ENCODE measurements around the gene MICU1. TPM values are rescaled to one million over a fixed set of nuclear protein-coding genes. Genes with fewer than 3 reads are reported as not detected.

Gene MICU1
- total RNA-seq, 6 experiments from 2014 or later, result 54.7 to 62.7 (median 59.8) TPM

DNA sequence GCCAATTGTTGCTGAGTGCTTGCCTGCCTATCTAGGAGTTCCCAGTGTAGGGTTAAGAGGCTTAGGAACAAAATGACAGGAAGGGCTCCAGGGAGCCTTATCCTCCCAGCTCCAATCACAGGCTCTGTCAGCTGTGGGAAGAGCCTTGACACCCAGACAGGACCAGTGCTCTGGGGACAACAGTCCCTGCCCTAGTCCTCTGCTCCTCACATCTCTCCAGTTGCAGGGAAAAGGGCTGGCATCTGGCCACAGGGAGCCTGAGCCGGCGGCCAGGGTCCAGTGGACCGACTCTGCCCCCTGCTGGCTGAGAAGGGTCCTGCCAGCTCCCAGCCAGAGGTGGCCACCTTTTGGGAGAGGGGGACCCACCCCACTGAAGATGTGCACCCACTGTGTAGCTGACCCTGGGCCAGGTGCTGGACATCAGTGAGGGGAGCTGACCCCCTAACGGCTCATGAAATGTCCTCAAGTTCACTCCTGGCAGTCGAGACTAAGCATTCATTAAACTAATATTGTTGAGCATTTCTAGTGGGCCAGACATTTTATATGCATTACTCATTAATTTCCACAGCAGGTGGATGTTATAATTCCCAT lies 288.7 kb downstream of the MICU1 start:
- Mint-ChIP-seq H3K36me3 (ENCODE audit: low read depth) (peaks cover 13% of the 10 kb centered on the region), H3K27ac (no peak overlapping the region), H3K4me3 (no peak overlapping the region), H3K9me3 (no peaks in the 10 kb centered on the region), H3K27me3 (ENCODE audit: insufficient read depth) (peaks cover 2% of the 10 kb centered on the region; the same call in 1 of the 2 replicates), H3K4me1 (ENCODE audit: low read depth) (peaks cover 20% of the 10 kb centered on the region)
- TF ChIP-seq, protein P1, sequence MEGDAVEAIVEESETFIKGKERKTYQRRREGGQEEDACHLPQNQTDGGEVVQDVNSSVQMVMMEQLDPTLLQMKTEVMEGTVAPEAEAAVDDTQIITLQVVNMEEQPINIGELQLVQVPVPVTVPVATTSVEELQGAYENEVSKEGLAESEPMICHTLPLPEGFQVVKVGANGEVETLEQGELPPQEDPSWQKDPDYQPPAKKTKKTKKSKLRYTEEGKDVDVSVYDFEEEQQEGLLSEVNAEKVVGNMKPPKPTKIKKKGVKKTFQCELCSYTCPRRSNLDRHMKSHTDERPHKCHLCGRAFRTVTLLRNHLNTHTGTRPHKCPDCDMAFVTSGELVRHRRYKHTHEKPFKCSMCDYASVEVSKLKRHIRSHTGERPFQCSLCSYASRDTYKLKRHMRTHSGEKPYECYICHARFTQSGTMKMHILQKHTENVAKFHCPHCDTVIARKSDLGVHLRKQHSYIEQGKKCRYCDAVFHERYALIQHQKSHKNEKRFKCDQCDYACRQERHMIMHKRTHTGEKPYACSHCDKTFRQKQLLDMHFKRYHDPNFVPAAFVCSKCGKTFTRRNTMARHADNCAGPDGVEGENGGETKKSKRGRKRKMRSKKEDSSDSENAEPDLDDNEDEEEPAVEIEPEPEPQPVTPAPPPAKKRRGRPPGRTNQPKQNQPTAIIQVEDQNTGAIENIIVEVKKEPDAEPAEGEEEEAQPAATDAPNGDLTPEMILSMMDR (IDR thresholded peaks at IDR 0.05), result peak; percentile 99
- DNase-seq, result peak; percentile 42

DNA sequence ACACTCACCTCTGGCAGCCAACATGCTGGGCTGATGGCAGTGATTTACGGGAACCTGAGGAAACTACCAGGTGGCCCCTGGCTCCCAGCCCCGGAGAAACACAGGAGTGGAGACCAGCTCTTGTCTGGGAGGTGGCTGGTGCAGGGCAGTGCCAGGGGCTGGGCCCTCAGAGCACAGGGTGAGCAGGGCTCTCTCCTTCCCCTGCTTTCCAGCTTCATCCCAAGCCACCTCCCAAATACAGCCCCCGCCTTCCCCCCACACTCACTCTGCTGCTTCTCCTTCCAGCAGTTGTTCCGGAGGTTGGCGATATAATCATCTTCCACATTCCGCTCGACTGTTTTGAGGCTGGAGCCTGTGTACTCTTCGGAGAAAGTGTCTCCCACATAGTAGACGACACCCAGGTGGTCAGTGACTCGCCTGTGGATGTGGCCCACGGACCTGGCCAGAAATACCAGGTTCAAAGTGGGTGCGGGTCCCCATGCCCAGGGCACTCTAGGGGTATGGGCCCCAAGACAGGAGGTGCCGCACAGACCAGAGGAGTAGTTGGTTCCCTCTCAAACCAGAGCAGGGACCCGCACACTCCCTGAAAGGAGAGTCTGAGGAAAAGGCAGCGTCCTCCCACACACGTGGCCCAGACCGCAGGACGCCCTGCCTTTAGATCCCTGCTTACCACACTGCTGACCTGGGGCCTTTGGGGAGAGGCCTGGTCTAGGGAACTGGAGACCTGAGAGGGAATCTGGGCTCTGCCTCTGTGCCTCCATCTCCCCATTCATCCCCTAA lies 289.4 kb downstream of the MICU1 start:
- no peaks in the 10 kb centered on the region for H3K9me3 Mint-ChIP-seq
- peaks cover 25% of the 10 kb centered on the region for H3K4me1 Mint-ChIP-seq (ENCODE audit: low read depth)
- 0 out of 2 replicates have a peak overlapping the region, but pooled peaks have one; percentile 36 for H3K27ac Mint-ChIP-seq
- no peak overlapping the region for H3K4me3 Mint-ChIP-seq
- H3K27me3 Mint-ChIP-seq (ENCODE audit: insufficient read depth), result peaks cover 2% of the 10 kb centered on the region; the same call in 1 of the 2 replicates
- DNase-seq, result no peak
- H3K36me3 Mint-ChIP-seq (ENCODE audit: low read depth), result peaks cover 13% of the 10 kb centered on the region
- TF ChIP-seq, protein P1 (IDR thresholded peaks at IDR 0.05), result no peak

DNA sequence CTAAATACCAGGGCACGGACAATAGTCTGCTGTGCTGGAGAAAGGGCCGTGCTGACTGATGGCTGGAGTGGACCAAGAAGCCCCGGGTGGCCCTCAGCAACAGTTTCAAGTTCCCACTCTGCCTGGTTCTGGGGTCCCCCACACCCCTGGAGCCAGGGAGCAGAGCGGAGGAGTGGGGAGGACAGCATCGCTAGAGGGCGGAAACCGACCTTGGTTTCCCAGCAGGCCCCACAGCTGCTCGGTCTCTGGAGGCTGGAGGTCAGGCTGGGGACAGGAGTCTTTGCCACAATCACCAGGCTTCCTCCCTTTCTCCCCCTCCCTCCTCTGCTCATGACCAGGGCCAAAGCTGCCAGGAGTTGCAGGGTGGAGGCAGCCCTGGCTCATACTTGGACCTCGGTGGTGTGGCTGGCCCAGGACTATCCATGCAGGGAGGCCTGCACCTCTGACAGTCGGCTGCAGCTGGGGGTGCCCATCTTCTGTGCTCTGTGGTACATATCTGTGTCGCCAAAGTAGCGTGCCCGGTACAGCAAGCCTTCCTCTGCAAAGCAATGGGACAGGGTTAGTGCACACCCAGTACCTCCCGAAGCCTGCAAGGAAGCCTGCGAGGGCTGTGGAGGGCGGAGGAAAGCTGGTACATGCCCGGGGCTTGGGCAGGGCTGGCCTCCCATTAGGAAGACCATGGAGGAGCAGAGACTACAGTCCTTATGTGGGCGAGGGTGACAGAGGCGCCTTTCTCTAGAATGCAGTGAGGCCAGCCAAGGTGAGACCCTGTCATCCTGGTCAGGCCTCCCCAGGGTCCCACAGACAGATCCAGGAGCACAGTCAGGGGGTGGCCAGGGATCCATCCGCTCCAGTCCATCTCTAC lies 290.3 kb downstream of the MICU1 start:
- no peaks in the 10 kb centered on the region for H3K9me3 Mint-ChIP-seq
- H3K36me3 Mint-ChIP-seq (ENCODE audit: low read depth), result peaks cover 13% of the 10 kb centered on the region
- no peak for DNase-seq
- H3K27ac Mint-ChIP-seq, result no peak overlapping the region
- TF ChIP-seq, protein P1 (IDR thresholded peaks at IDR 0.05), result no peak
- H3K4me1 Mint-ChIP-seq (ENCODE audit: low read depth), result peaks cover 31% of the 10 kb centered on the region
- no peak overlapping the region for H3K4me3 Mint-ChIP-seq
- H3K27me3 Mint-ChIP-seq (ENCODE audit: insufficient read depth), result peaks cover 6% of the 10 kb centered on the region

DNA sequence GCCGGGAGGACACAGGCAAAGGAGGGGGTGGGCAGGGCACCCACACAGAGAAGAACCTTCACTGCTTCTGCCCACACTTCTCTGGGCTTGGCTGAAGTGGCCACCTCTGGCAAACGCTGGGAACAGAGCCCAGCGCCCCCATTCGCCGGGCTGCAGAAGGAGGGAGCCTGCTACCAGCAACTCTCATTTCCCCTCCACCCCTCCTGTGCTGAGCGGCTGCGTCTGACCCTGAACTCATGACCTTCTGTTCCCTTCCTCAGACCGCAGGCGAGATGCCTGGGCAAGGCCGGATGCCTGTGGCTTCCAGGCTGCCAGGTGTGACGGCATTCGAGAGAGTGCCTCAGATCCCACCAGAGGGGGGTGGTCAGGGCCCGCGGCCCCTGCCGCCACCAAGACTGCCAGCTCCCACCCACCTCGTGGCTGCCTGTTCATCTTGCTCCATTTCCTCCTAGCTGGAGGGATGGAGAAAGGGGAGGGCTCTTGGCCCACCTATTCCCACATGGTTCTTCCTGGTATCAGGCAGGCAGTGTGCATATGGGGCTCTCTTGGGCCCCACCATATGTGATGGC lies 291.0 kb downstream of the MICU1 start:
- TF ChIP-seq, protein P1 (IDR thresholded peaks at IDR 0.05), result peak; percentile 17; the same call in 1 of the 2 replicates
- H3K27me3 Mint-ChIP-seq (ENCODE audit: insufficient read depth), result peaks cover 6% of the 10 kb centered on the region
- no peak overlapping the region for H3K4me3 Mint-ChIP-seq
- DNase-seq, result peak; percentile 22
- H3K27ac Mint-ChIP-seq, result no peak overlapping the region
- H3K9me3 Mint-ChIP-seq, result no peaks in the 10 kb centered on the region
- peaks cover 13% of the 10 kb centered on the region for H3K36me3 Mint-ChIP-seq (ENCODE audit: low read depth)
- peaks cover 31% of the 10 kb centered on the region for H3K4me1 Mint-ChIP-seq (ENCODE audit: low read depth)

DNA sequence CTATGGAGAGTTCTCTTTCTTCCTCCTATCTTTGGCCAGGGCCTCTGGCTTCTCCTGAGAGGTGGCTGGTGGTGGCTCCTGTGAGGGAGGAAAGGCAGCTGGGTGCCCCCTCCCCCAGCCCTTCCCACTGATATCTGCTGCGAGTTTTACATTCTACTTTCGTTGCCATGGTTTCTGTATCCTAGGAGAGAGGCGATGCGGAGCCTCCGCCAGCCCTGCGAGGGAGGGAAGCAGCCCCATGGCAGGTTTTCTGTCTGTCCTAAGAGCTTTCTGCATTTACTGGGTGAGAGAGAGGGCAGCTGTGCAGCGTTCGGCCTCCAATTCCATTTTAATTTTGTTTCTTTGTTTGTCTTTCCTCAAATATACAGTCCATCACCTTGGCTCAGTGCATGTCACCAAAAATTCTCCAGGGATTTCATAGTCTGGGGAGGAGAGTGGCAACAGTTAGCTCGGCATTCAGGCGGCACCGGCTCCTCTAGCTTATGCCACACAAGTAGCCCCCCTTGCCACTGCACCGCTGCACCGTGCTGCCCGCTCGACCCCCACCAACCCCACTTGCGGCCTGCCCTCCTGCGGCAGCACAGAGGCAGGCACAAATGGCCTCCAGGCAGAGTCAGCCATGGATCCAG lies 291.6 kb downstream of the MICU1 start:
- no peaks in the 10 kb centered on the region for H3K9me3 Mint-ChIP-seq
- no peak for DNase-seq
- H3K27me3 Mint-ChIP-seq (ENCODE audit: insufficient read depth), result peaks cover 8% of the 10 kb centered on the region
- peaks cover 13% of the 10 kb centered on the region for H3K36me3 Mint-ChIP-seq (ENCODE audit: low read depth)
- H3K27ac Mint-ChIP-seq, result no peak overlapping the region
- H3K4me3 Mint-ChIP-seq, result no peak overlapping the region
- TF ChIP-seq, protein P1 (IDR thresholded peaks at IDR 0.05), result no peak
- H3K4me1 Mint-ChIP-seq (ENCODE audit: low read depth), result peaks cover 31% of the 10 kb centered on the region
